ENCODE results near the gene GLT8D2.

The GLT8D2 gene

GRCh38 chr12:104050436-104050835 is 449 bp upstream of the GLT8D2 start:
- no peaks in the 10 kb centered on the region for H3K36me3 ChIP-seq (ENCODE audit: control insufficient read depth, insufficient read depth, low read length)
- H2AK5ac ChIP-seq (ENCODE audit: low read length), result no peak overlapping the region
- H3K27ac ChIP-seq (ENCODE audit: low read depth, low read length), result no peak overlapping the region
- H3K56ac ChIP-seq (ENCODE audit: low read length), result peak overlapping the region; percentile 75
- no peaks in the 10 kb centered on the region for H3K79me1 ChIP-seq (ENCODE audit: low read length)
- DNase-seq, result no peak
- no peak overlapping the region for H2BK120ac ChIP-seq (ENCODE audit: low read depth, low read length)
- H3K79me2 ChIP-seq (ENCODE audit: control insufficient read depth, insufficient read depth, low read length), result no peaks in the 10 kb centered on the region
- peak overlapping the region; percentile 57 for H3K9ac ChIP-seq (ENCODE audit: low read length)
- no peak overlapping the region for H3K4me3 ChIP-seq (ENCODE audit: low read length)
- H2BK5ac ChIP-seq (ENCODE audit: low read length), result no peak overlapping the region
- H3K27me3 ChIP-seq (ENCODE audit: insufficient read depth, low read length, poor library complexity), result peaks cover 2% of the 10 kb centered on the region
- H2BK15ac ChIP-seq (replicated peaks; ENCODE audit: low read depth), result no peak overlapping the region
- H3K4ac ChIP-seq (ENCODE audit: low read depth, low read length), result no peak overlapping the region
- H4K5ac ChIP-seq (ENCODE audit: low read length), result no peak overlapping the region
- H3K4me1 ChIP-seq (ENCODE audit: control insufficient read depth, low read depth, low read length), result peaks cover 3% of the 10 kb centered on the region
- WGBS (ENCODE audit: extremely low coverage, insufficient coverage, low lambda C conversion rate), result no CpG with 5 or more reads among the region's 3 CpGs
- H3K23ac ChIP-seq (ENCODE audit: low read length), result no peak overlapping the region
- no peak overlapping the region for H3K18ac ChIP-seq (ENCODE audit: low read length)
- H4K8ac ChIP-seq (ENCODE audit: low read depth, low read length), result no peak overlapping the region
- peak overlapping the region; percentile 88 for H3K4me2 ChIP-seq (ENCODE audit: low read length)

- no peak overlapping the region for H4K8ac ChIP-seq (ENCODE audit: low read depth, low read length)
- H3K79me1 ChIP-seq (ENCODE audit: low read length), result no peaks in the 10 kb centered on the region
- whole genome bisulfite sequencing (ENCODE audit: extremely low coverage, insufficient coverage, low lambda C conversion rate), result no CpG with 5 or more reads among the region's 9 CpGs
- peak overlapping the region; percentile 88 for H3K4me2 ChIP-seq (ENCODE audit: low read length)
- H3K4me3 ChIP-seq (ENCODE audit: low read length), result peak overlapping the region; percentile 32
- H3K9ac ChIP-seq (ENCODE audit: low read length), result peak overlapping the region; percentile 57
- no peaks in the 10 kb centered on the region for H3K79me2 ChIP-seq (ENCODE audit: control insufficient read depth, insufficient read depth, low read length)
- H3K18ac ChIP-seq (ENCODE audit: low read length), result no peak overlapping the region
- no peak overlapping the region for H3K4ac ChIP-seq (ENCODE audit: low read depth, low read length)
- H3K23ac ChIP-seq (ENCODE audit: low read length), result no peak overlapping the region
- H2AK5ac ChIP-seq (ENCODE audit: low read length), result no peak overlapping the region
- no peak overlapping the region for H2BK15ac ChIP-seq (replicated peaks; ENCODE audit: low read depth)
- no peak overlapping the region for H4K5ac ChIP-seq (ENCODE audit: low read length)
- no peak overlapping the region for H2BK5ac ChIP-seq (ENCODE audit: low read length)
- H3K56ac ChIP-seq (ENCODE audit: low read length), result peak overlapping the region; percentile 75
- no peak overlapping the region for H3K27ac ChIP-seq (ENCODE audit: low read depth, low read length)
- H3K4me1 ChIP-seq (ENCODE audit: control insufficient read depth, low read depth, low read length), result peaks cover 3% of the 10 kb centered on the region
- no peak overlapping the region for H2BK120ac ChIP-seq (ENCODE audit: low read depth, low read length)
- DNase-seq, result peak; percentile 21
- no peaks in the 10 kb centered on the region for H3K36me3 ChIP-seq (ENCODE audit: control insufficient read depth, insufficient read depth, low read length)
- peaks cover 2% of the 10 kb centered on the region for H3K27me3 ChIP-seq (ENCODE audit: insufficient read depth, low read length, poor library complexity)
These were observed 597 bp downstream of the GLT8D2 start for GRCh38 chr12:104049278-104049902.

GRCh38 chr12:104048811-104049210 is 1.2 kb downstream of the GLT8D2 start:
- peaks cover 2% of the 10 kb centered on the region for H3K27me3 ChIP-seq (ENCODE audit: insufficient read depth, low read length, poor library complexity)
- no peaks in the 10 kb centered on the region for H3K79me1 ChIP-seq (ENCODE audit: low read length)
- H2AK5ac ChIP-seq (ENCODE audit: low read length), result no peak overlapping the region
- H3K9ac ChIP-seq (ENCODE audit: low read length), result no peak overlapping the region
- WGBS (ENCODE audit: extremely low coverage, insufficient coverage, low lambda C conversion rate), result no CpG with 5 or more reads among the region's 3 CpGs
- H3K27ac ChIP-seq (ENCODE audit: low read depth, low read length), result no peak overlapping the region
- H3K23ac ChIP-seq (ENCODE audit: low read length), result no peak overlapping the region
- H3K4ac ChIP-seq (ENCODE audit: low read depth, low read length), result no peak overlapping the region
- no peak overlapping the region for H4K5ac ChIP-seq (ENCODE audit: low read length)
- no peak overlapping the region for H3K56ac ChIP-seq (ENCODE audit: low read length)
- no peaks in the 10 kb centered on the region for H3K79me2 ChIP-seq (ENCODE audit: control insufficient read depth, insufficient read depth, low read length)
- DNase-seq, result no peak
- H3K4me1 ChIP-seq (ENCODE audit: control insufficient read depth, low read depth, low read length), result peaks cover 3% of the 10 kb centered on the region
- no peak overlapping the region for H2BK120ac ChIP-seq (ENCODE audit: low read depth, low read length)
- no peak overlapping the region for H3K4me2 ChIP-seq (ENCODE audit: low read length)
- H2BK5ac ChIP-seq (ENCODE audit: low read length), result no peak overlapping the region
- no peak overlapping the region for H2BK15ac ChIP-seq (replicated peaks; ENCODE audit: low read depth)
- H3K36me3 ChIP-seq (ENCODE audit: control insufficient read depth, insufficient read depth, low read length), result no peaks in the 10 kb centered on the region
- no peak overlapping the region for H4K8ac ChIP-seq (ENCODE audit: low read depth, low read length)
- no peak overlapping the region for H3K4me3 ChIP-seq (ENCODE audit: low read length)
- H3K18ac ChIP-seq (ENCODE audit: low read length), result no peak overlapping the region

- H3K27ac ChIP-seq (ENCODE audit: low read depth, low read length), result no peak overlapping the region
These were observed 1.8 kb downstream of the GLT8D2 start for GRCh38 chr12:104048162-104048561.

GRCh38 chr12:104046306-104046705 is 3.7 kb downstream of the GLT8D2 start:
- no peaks in the 10 kb centered on the region for H3K79me2 ChIP-seq (ENCODE audit: control insufficient read depth, insufficient read depth, low read length)
- H3K27ac ChIP-seq (ENCODE audit: low read depth, low read length), result no peak overlapping the region
- H3K27me3 ChIP-seq (ENCODE audit: insufficient read depth, low read length, poor library complexity), result peaks cover 2% of the 10 kb centered on the region
- H2BK120ac ChIP-seq (ENCODE audit: low read depth, low read length), result no peak overlapping the region
- no peak overlapping the region for H3K4me2 ChIP-seq (ENCODE audit: low read length)
- no peak overlapping the region for H3K4me3 ChIP-seq (ENCODE audit: low read length)
- H3K36me3 ChIP-seq (ENCODE audit: control insufficient read depth, insufficient read depth, low read length), result no peaks in the 10 kb centered on the region
- peaks cover 3% of the 10 kb centered on the region for H3K4me1 ChIP-seq (ENCODE audit: control insufficient read depth, low read depth, low read length)
- no peak overlapping the region for H3K56ac ChIP-seq (ENCODE audit: low read length)
- no peak overlapping the region for H3K9ac ChIP-seq (ENCODE audit: low read length)
- no peak overlapping the region for H2BK5ac ChIP-seq (ENCODE audit: low read length)
- no peak overlapping the region for H4K5ac ChIP-seq (ENCODE audit: low read length)
- DNase-seq, result no peak
- H3K23ac ChIP-seq (ENCODE audit: low read length), result no peak overlapping the region
- no peak overlapping the region for H3K4ac ChIP-seq (ENCODE audit: low read depth, low read length)
- no CpG with 5 or more reads among the region's 4 CpGs for WGBS (ENCODE audit: extremely low coverage, insufficient coverage, low lambda C conversion rate)
- no peak overlapping the region for H2AK5ac ChIP-seq (ENCODE audit: low read length)
- no peak overlapping the region for H4K8ac ChIP-seq (ENCODE audit: low read depth, low read length)
- H2BK15ac ChIP-seq (replicated peaks; ENCODE audit: low read depth), result no peak overlapping the region
- no peaks in the 10 kb centered on the region for H3K79me1 ChIP-seq (ENCODE audit: low read length)
- H3K18ac ChIP-seq (ENCODE audit: low read length), result no peak overlapping the region

More at GRCh38 chr12:104048162-104048561, 1.8 kb downstream of the GLT8D2 start:
- Histone ChIP-seq H3K4ac (ENCODE audit: low read depth, low read length) (no peak overlapping the region), H3K18ac (ENCODE audit: low read length) (no peak overlapping the region), H2BK120ac (ENCODE audit: low read depth, low read length) (no peak overlapping the region), H2BK15ac (replicated peaks; ENCODE audit: low read depth) (no peak overlapping the region), H4K5ac (ENCODE audit: low read length) (no peak overlapping the region), H3K23ac (ENCODE audit: low read length) (no peak overlapping the region), H3K36me3 (ENCODE audit: control insufficient read depth, insufficient read depth, low read length) (no peaks in the 10 kb centered on the region), H3K9ac (ENCODE audit: low read length) (no peak overlapping the region), H3K4me2 (ENCODE audit: low read length) (no peak overlapping the region), H2AK5ac (ENCODE audit: low read length) (no peak overlapping the region), H3K79me1 (ENCODE audit: low read length) (no peaks in the 10 kb centered on the region), H3K4me3 (ENCODE audit: low read length) (no peak overlapping the region), H3K4me1 (ENCODE audit: control insufficient read depth, low read depth, low read length) (peaks cover 3% of the 10 kb centered on the region), H4K8ac (ENCODE audit: low read depth, low read length) (no peak overlapping the region), H3K27me3 (ENCODE audit: insufficient read depth, low read length, poor library complexity) (peaks cover 2% of the 10 kb centered on the region), H3K56ac (ENCODE audit: low read length) (no peak overlapping the region), H2BK5ac (ENCODE audit: low read length) (no peak overlapping the region), H3K79me2 (ENCODE audit: control insufficient read depth, insufficient read depth, low read length) (no peaks in the 10 kb centered on the region)
- no peak for DNase-seq
- WGBS (ENCODE audit: extremely low coverage, insufficient coverage, low lambda C conversion rate), result no CpG with 5 or more reads among the region's 5 CpGs

- H3K4ac ChIP-seq (ENCODE audit: low read depth, low read length), result no peak overlapping the region
- no peaks in the 10 kb centered on the region for H3K79me2 ChIP-seq (ENCODE audit: control insufficient read depth, insufficient read depth, low read length)
- H3K27me3 ChIP-seq (ENCODE audit: insufficient read depth, low read length, poor library complexity), result no peaks in the 10 kb centered on the region
- no peak overlapping the region for H3K4me2 ChIP-seq (ENCODE audit: low read length)
- no peak overlapping the region for H2BK120ac ChIP-seq (ENCODE audit: low read depth, low read length)
- WGBS (ENCODE audit: extremely low coverage, insufficient coverage, low lambda C conversion rate), result no CpG with 5 or more reads among the region's 3 CpGs
- H3K9ac ChIP-seq (ENCODE audit: low read length), result no peak overlapping the region
- H3K4me1 ChIP-seq (ENCODE audit: control insufficient read depth, low read depth, low read length), result no peaks in the 10 kb centered on the region
- DNase-seq, result no peak
- H3K18ac ChIP-seq (ENCODE audit: low read length), result no peak overlapping the region
- no peak overlapping the region for H4K5ac ChIP-seq (ENCODE audit: low read length)
- H4K8ac ChIP-seq (ENCODE audit: low read depth, low read length), result no peak overlapping the region
- no peak overlapping the region for H3K56ac ChIP-seq (ENCODE audit: low read length)
- no peaks in the 10 kb centered on the region for H3K36me3 ChIP-seq (ENCODE audit: control insufficient read depth, insufficient read depth, low read length)
- no peak overlapping the region for H3K4me3 ChIP-seq (ENCODE audit: low read length)
- H3K79me1 ChIP-seq (ENCODE audit: low read length), result no peaks in the 10 kb centered on the region
- H2AK5ac ChIP-seq (ENCODE audit: low read length), result no peak overlapping the region
- H3K27ac ChIP-seq (ENCODE audit: low read depth, low read length), result no peak overlapping the region
- H2BK15ac ChIP-seq (replicated peaks; ENCODE audit: low read depth), result no peak overlapping the region
- no peak overlapping the region for H2BK5ac ChIP-seq (ENCODE audit: low read length)
- no peak overlapping the region for H3K23ac ChIP-seq (ENCODE audit: low read length)
These were observed 5.8 kb downstream of the GLT8D2 start for GRCh38 chr12:104044158-104044557.
